ENCODE data around the gene ADIPOR2. TPM values are rescaled to one million over a fixed set of nuclear protein-coding genes. Genes with fewer than 3 reads are reported as not detected.
A peak's percentile ranks its signal among the peaks of the same experiment; 100 is the strongest.

ADIPOR2 gene
- total and polyA plus RNA-seq, 5 donors from 2014 or later = 1.8 to 26.3 (median 2.6) TPM

DNA sequence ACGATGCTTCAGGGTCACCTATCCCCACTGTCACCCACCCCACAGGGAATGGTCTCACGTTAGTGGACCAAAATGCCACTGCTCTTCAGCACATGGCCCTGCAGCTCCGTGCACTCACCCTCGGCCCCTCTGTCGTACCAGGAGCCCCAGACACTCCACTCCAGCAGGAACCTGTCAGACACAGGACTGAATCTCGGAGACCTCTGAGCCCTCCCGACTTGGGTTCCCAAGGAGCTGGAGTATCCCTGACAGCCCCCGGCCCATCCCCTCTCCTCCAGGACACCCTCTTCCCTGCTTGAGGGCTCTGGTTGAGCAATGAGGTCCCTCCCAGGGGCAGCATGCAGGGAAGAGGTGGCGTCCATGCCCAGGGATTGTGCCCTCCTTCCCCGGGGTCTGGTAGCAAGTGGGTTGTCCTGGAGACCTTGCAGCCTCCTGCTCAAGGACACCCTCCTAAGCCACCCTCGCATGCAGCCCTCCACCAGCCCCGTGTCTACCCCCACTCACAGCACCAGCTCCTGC, 109.1 kb downstream of the ADIPOR2 start:
- H3K27me3 ChIP-seq (ENCODE audit: control insufficient read depth, insufficient read depth, low read length) = no peaks in the 10 kb centered on the region
- peaks cover 19% of the 10 kb centered on the region for H3K4me1 ChIP-seq (ENCODE audit: control insufficient read depth, insufficient read depth, low read length, poor library complexity, severe bottlenecking)
- Mint-ChIP-seq H3K4me3 (peak overlapping the region in 3 of 4 donors; percentile 24 to 61 (median 26)), H3K4me1 (peaks cover 3 to 24% (median 7%) of the 10 kb centered on the region in 4 donors), H3K27me3 (no peaks in the 10 kb centered on the region), H3K27ac (peak overlapping the region in 1 of 3 donors; percentile 64), H3K36me3 (no peaks in the 10 kb centered on the region), H3K9me3 (peaks cover 0 to 1% (median 0%) of the 10 kb centered on the region in 7 donors)
- no peak overlapping the region for H3K27ac ChIP-seq (ENCODE audit: insufficient read depth, low read length, poor library complexity, severe bottlenecking)
- no peak overlapping the region for H3K4me3 ChIP-seq (ENCODE audit: low read depth, low read length)
- DNase-seq (no peak), ATAC-seq (ENCODE audit: low read depth in 2 of 2) (no peak)
- no peaks in the 10 kb centered on the region for H3K36me3 ChIP-seq (ENCODE audit: control insufficient read depth, insufficient read depth, low read length)
- no peaks in the 10 kb centered on the region for H3K9me3 ChIP-seq (ENCODE audit: control insufficient read depth in 2 of 2, low read length in 2 of 2)

DNA sequence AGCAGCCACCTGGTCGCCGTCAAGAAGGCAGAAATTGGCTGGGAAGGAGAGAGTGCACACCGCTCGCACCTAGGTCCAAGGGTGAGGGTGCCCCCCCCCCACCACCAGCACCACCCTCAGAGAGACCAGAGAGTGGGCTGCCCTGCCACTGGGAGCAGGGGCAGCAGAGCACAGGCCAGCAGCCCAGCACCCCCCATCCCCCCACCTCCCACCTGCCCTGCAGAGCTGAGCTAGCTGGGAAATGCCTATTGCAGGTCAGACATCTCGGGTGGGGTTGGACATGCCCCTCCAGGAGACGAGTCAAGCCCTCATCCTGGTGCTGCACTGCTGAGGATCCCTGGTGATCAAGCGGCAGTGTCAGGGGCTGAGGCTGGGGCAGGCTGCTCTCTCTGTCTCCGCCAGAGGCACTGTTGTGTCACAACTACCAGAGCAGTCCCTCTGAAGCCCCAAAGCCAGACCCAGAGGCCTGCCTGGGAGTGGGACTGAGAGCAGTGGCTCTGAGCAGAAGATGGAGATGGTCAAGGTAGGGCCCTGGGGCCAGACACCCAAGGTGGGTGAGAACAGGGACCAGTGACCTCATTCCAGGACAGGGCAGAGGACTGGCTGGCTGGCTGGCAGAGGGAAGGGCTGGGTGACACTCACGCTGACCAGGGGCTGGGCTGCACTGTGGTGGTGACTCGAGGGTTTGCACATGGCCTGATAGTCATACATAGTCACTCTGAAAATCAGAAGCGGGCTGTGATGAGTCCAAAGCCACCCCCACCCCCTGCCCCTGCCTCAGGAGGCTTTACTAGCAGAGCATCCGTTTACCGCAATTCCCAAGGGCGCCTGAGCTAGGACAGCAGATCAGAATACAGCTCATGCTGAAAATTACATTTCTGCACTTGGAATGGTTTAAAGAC, 109.8 kb downstream of the ADIPOR2 start:
- H3K9me3 ChIP-seq (ENCODE audit: control insufficient read depth in 2 of 2, low read length in 2 of 2) = no peaks in the 10 kb centered on the region
- H3K4me1 ChIP-seq (ENCODE audit: control insufficient read depth, insufficient read depth, low read length, poor library complexity, severe bottlenecking) = peaks cover 19% of the 10 kb centered on the region
- ATAC-seq (ENCODE audit: low read depth in 2 of 2) (no peak), DNase-seq (no peak)
- Mint-ChIP-seq H3K27me3 (no peaks in the 10 kb centered on the region), H3K4me1 (peaks cover 3 to 24% (median 7%) of the 10 kb centered on the region in 4 donors), H3K27ac (no peak overlapping the region), H3K4me3 (peak overlapping the region in 2 of 4 donors; percentile 31 to 61), H3K36me3 (no peaks in the 10 kb centered on the region), H3K9me3 (peaks cover 0 to 1% (median 0%) of the 10 kb centered on the region in 7 donors)
- H3K27me3 ChIP-seq (ENCODE audit: control insufficient read depth, insufficient read depth, low read length) = no peaks in the 10 kb centered on the region
- H3K27ac ChIP-seq (ENCODE audit: insufficient read depth, low read length, poor library complexity, severe bottlenecking) = no peak overlapping the region
- H3K4me3 ChIP-seq (ENCODE audit: low read depth, low read length) = no peak overlapping the region
- H3K36me3 ChIP-seq (ENCODE audit: control insufficient read depth, insufficient read depth, low read length) = no peaks in the 10 kb centered on the region

DNA sequence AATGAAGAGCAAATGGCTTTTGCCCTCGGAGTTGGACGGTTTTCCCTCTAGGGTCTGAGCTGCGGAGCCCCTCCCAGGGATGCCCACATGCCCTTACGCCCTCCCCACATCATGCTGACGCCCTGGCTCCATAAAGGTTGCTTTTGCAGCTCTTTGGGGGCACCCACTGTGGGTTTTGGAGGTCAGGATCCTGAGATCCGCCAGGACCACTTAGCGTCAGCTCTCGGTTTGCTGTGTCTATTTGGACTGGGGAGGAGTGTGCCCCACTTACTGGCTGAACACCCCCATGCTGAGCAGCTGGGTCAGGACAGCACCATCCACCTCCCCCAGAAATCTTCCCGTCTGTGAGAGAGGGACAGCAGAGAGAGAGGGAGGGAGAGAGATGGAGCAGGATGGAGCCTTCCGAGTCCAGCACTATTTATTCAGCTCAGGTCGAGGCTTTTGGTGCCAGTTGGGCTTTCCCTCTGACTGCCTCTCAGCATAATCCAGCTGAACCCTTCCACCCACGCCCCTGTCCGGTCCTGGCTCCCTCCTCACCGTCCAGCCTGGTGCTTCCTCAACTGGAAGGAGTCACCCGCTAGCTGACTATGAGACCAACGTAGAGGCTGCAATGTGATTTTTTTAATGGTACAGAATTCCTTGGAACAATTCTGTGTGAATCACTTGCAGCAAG, 110.6 kb downstream of the ADIPOR2 start:
- Mint-ChIP-seq H3K27ac (no peak overlapping the region), H3K4me3 (peak overlapping the region in 1 of 4 donors; percentile 31), H3K27me3 (no peaks in the 10 kb centered on the region), H3K4me1 (peaks cover 0 to 20% (median 6%) of the 10 kb centered on the region in 4 donors), H3K36me3 (no peaks in the 10 kb centered on the region), H3K9me3 (peaks cover 0 to 1% (median 0%) of the 10 kb centered on the region in 7 donors)
- no peaks in the 10 kb centered on the region for H3K27me3 ChIP-seq (ENCODE audit: control insufficient read depth, insufficient read depth, low read length)
- no peak for DNase-seq
- H3K4me3 ChIP-seq (ENCODE audit: low read depth, low read length) = no peak overlapping the region
- H3K9me3 ChIP-seq (ENCODE audit: control insufficient read depth in 2 of 2, low read length in 2 of 2) = no peaks in the 10 kb centered on the region
- peaks cover 15% of the 10 kb centered on the region for H3K4me1 ChIP-seq (ENCODE audit: control insufficient read depth, insufficient read depth, low read length, poor library complexity, severe bottlenecking)
- no peak for ATAC-seq (ENCODE audit: low read depth in 2 of 2)
- H3K27ac ChIP-seq (ENCODE audit: insufficient read depth, low read length, poor library complexity, severe bottlenecking) = no peak overlapping the region
- H3K36me3 ChIP-seq (ENCODE audit: control insufficient read depth, insufficient read depth, low read length) = no peaks in the 10 kb centered on the region

DNA sequence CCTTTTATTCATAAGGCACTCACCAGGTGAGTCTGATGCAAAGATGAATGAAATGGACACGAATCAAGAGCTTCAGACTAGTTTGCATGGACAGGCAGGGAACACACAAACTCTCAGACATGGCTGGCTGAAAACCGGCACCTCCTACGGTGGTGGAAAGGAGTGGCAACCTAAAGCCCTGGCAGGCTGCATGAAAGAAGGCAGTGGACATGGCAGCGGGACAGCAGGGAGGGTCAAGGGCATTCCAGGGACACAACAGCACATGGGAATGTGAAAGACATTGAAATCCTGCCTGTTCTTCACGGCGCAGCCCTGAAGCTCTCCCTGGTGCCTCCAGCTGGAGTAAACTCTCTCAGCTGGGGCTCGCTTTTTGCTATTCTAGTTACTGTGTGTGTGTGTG, 112.9 kb downstream of the ADIPOR2 start:
- Histone ChIP-seq H3K36me3 (ENCODE audit: control insufficient read depth, insufficient read depth, low read length) (no peaks in the 10 kb centered on the region), H3K4me1 (ENCODE audit: control insufficient read depth, insufficient read depth, low read length, poor library complexity, severe bottlenecking) (peaks cover 6% of the 10 kb centered on the region), H3K27me3 (ENCODE audit: control insufficient read depth, insufficient read depth, low read length) (no peaks in the 10 kb centered on the region), H3K27ac (ENCODE audit: insufficient read depth, low read length, poor library complexity, severe bottlenecking) (no peak overlapping the region), H3K4me3 (ENCODE audit: low read depth, low read length) (no peak overlapping the region), H3K9me3 (ENCODE audit: control insufficient read depth in 2 of 2, low read length in 2 of 2) (no peaks in the 10 kb centered on the region)
- Mint-ChIP-seq H3K27ac (no peak overlapping the region), H3K9me3 (peaks cover 0 to 1% (median 0%) of the 10 kb centered on the region in 7 donors), H3K36me3 (no peaks in the 10 kb centered on the region), H3K4me3 (no peak overlapping the region), H3K27me3 (no peaks in the 10 kb centered on the region), H3K4me1 (peaks cover 0 to 23% (median 6%) of the 10 kb centered on the region in 4 donors)
- ATAC-seq (ENCODE audit: low read depth in 2 of 2) (no peak), DNase-seq (no peak)

DNA sequence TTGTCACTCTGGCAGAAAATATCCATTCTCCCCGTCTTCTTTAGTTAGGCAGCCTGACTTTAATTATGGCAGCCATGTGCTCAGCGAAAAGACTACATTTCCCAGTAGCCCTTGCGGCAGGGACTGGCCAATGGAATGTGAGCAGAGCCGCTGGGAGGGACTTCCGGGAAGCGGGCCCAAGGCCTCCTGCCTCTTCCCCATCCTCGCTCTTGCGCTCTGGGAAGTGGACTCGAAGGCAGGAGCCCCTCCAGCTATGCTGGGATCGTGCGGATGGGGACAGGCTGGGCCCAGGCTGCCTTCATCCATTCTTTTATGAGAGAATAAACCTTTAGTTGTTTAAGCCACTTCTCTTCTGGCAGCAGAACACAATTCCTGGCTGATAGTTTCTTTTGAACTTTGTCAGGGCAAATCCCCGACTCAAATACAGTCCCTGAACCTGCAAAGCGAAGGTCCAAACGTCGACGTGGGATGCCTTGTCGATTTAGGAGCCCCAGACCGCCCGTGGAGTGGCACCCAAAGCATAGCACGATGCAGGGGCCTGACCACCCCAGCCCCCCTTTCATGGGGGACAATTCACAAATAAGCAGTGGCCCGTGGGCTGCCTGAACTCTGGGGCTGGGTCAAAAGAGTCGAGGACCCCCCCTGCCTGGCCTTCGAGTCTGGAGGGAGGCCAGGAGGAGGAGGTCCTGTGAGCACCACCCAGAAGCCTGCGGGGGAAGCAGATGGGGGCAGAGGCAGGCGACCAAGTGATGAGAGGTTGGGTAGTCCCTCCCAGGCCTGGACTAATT, 113.9 kb downstream of the ADIPOR2 start:
- peaks cover 0 to 1% (median 0%) of the 10 kb centered on the region in 7 donors for H3K9me3 Mint-ChIP-seq
- no peaks in the 10 kb centered on the region for H3K27me3 Mint-ChIP-seq
- ATAC-seq (ENCODE audit: low read depth in 2 of 2) (peak; percentile 94 to 95), DNase-seq (peak; percentile 73 to 91 (median 83))
- Histone ChIP-seq H3K9me3 (ENCODE audit: control insufficient read depth in 2 of 2, low read length in 2 of 2) (no peaks in the 10 kb centered on the region), H3K36me3 (ENCODE audit: control insufficient read depth, insufficient read depth, low read length) (no peaks in the 10 kb centered on the region), H3K27me3 (ENCODE audit: control insufficient read depth, insufficient read depth, low read length) (no peaks in the 10 kb centered on the region), H3K4me3 (ENCODE audit: low read depth, low read length) (no peak overlapping the region), H3K27ac (ENCODE audit: insufficient read depth, low read length, poor library complexity, severe bottlenecking) (peak overlapping the region; percentile 47), H3K4me1 (ENCODE audit: control insufficient read depth, insufficient read depth, low read length, poor library complexity, severe bottlenecking) (peaks cover 6% of the 10 kb centered on the region)
- no peaks in the 10 kb centered on the region for H3K36me3 Mint-ChIP-seq
- H3K4me3 Mint-ChIP-seq = peak overlapping the region in 2 of 4 donors; percentile 0 to 40
- H3K4me1 Mint-ChIP-seq = peaks cover 0 to 21% (median 10%) of the 10 kb centered on the region in 4 donors
- H3K27ac Mint-ChIP-seq = peak overlapping the region; percentile 56 to 88 (median 83)

DNA sequence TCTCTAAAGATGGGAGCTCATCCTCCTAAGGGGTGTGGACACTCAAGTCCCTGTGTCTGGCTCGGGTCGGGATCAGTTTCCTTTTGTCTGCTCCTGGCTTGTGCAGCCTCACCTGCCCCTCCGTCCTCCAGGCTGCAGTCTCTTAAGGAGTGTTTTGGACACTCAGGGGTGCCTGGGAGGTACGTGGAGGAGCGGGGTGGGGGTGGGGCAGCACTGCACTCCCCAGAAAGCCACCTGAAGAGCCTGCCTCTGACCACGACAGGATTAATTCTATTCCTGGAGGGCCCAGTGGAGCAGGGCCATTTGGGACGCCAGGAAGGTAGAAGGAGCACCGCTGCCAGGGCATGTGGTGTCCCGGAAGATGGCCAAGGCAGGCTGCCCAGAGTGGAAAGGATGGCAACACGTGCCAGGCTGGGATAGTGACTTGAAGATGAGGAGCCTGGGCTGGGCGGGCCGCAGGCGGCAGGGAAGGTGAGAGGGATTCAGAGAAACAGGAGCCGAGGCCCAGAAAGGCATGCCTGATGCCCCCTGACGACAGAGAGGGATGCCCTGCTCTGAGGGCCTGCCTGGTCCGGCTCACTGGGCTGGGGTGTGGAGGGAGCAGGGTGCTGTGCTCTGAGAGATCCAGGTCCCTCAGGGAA, 114.7 kb downstream of the ADIPOR2 start:
- Mint-ChIP-seq H3K27me3 (no peaks in the 10 kb centered on the region), H3K9me3 (peaks cover 0 to 1% (median 0%) of the 10 kb centered on the region in 7 donors), H3K4me1 (peaks cover 0 to 29% (median 10%) of the 10 kb centered on the region in 4 donors), H3K4me3 (no peak overlapping the region), H3K36me3 (no peaks in the 10 kb centered on the region), H3K27ac (no peak overlapping the region)
- no peaks in the 10 kb centered on the region for H3K36me3 ChIP-seq (ENCODE audit: control insufficient read depth, insufficient read depth, low read length)
- ATAC-seq (ENCODE audit: low read depth in 2 of 2) (no peak), DNase-seq (no peak)
- H3K27ac ChIP-seq (ENCODE audit: insufficient read depth, low read length, poor library complexity, severe bottlenecking) = no peak overlapping the region
- no peaks in the 10 kb centered on the region for H3K9me3 ChIP-seq (ENCODE audit: control insufficient read depth in 2 of 2, low read length in 2 of 2)
- H3K27me3 ChIP-seq (ENCODE audit: control insufficient read depth, insufficient read depth, low read length) = no peaks in the 10 kb centered on the region
- peaks cover 6% of the 10 kb centered on the region for H3K4me1 ChIP-seq (ENCODE audit: control insufficient read depth, insufficient read depth, low read length, poor library complexity, severe bottlenecking)
- no peak overlapping the region for H3K4me3 ChIP-seq (ENCODE audit: low read depth, low read length)

Data from CD4-positive, CD25-positive, alpha-beta regulatory T cell (primary cell).